ENCODE results near the gene LOXHD1.

LOXHD1 gene

DNA sequence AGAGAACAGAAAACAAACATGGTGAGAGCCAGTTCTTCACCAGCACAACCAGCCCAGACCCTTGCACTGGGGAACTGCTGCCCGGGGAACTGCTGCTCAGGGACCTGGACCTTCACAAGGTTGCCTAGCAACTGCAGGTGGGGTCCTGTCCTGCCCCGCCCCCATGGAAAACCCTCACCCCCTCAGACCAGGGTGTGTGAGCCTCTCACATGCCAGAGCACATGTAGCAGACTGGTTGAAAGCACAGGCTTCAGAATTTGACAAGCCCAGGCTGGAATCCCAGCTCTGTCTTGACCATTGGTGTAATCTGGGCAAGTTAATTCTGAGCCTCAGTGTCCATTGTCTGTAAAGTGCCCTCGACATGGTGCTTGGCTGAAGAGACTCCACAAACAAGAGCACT, 118.6 kb downstream of the LOXHD1 start:
- DNase-seq = no peak

DNA sequence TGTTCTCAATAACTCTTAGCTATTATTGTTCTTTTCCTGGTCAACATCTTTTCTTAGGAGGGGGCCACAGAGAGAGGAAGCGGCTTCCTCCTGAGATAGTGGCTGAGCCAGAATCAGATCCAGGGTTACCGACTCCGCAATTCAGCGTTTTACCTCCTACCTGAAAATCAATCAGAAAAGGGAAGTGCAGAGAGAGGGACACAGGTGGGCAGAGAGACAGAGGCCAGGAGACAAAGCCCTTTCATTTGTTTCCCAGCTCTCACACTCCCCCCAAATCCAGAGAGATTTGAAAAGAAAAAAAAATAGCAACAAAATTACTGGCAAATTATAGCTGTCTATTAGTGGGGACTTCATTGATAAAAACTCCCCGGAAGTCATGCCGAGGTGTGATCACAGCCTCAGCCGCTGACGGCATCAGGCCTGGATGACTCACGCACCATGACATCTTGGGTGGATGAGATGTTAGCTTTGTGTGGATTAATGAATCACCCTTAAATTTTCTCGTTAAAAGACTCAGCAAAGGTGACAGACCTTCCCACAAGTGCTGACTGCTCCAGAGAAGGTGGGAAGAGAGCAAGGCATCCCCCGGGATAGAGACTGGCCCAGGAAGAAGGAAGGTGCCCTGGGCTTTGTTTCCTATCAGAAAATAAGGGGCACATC, 120.7 kb downstream of the LOXHD1 start:
- DNase-seq = peak in 1 of 3 donors; percentile 5

- no peak for DNase-seq
These were observed 125.5 kb downstream of the LOXHD1 start for GRCh38 chr18:46531482-46531881.

DNA sequence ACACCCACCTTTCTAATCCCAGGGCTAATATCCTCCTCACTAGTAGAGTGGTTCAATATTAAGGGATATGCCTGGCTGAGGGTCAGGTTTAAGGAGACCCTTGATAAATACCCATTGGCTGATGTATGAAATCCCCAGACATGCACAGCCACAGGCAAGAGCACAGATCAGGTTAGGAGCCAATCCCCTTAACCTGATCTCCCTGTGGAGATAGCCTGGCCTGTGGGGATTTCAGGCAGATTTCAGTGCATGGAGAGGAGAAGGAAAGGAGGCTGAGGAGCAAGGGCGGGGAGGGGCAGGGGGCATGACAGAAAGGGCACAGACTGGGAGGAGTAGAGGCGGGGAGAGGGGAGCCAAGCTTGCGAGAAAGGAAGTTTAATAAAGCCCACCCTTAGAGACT, 129.0 kb downstream of the LOXHD1 start:
- DNase-seq = no peak

DNA sequence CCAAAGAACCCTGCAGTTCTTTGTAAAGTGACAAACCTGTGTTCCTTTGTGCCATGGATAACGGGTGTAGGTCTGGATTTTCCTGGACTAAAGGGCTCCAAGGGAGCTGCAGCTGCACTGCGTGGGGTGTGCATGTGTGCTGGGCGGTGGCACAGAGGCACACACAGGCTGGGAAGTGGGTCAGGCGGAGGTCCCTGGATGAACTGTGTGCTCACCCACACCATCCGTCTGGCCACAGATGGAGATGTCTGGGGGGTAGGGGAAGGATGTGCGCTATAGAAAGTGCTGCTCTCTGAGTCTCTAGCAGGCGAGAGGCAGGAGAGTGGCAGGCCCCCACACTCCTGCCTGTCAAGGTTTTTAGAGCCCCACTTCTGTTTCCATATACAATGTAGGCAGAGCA, 137.2 kb downstream of the LOXHD1 start:
- DNase-seq = no peak

DNA sequence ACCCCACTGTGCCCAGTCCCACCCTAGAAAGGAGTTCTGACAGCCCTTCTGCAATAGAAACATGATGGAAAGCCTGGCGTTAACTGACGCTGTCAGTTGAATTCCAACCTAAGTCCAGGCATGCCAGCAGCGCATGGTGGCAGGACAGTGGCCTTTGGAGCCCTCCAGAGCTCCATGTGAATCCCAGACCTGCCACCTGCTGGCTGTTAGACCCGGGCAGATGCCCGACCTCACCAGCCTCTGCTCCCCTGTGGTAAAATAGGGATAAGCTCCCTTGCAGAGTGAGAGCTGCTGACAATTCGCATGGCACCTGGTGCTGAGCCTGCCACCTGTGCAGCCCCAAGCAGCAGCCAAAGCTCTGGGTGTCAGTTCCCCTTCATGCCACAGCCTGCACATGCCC, 138.6 kb downstream of the LOXHD1 start:
- peak in 1 of 3 donors; percentile 8 for DNase-seq

GRCh38 chr18:46516555-46516954, 140.5 kb downstream of the LOXHD1 start:
- no peak for DNase-seq

DNA sequence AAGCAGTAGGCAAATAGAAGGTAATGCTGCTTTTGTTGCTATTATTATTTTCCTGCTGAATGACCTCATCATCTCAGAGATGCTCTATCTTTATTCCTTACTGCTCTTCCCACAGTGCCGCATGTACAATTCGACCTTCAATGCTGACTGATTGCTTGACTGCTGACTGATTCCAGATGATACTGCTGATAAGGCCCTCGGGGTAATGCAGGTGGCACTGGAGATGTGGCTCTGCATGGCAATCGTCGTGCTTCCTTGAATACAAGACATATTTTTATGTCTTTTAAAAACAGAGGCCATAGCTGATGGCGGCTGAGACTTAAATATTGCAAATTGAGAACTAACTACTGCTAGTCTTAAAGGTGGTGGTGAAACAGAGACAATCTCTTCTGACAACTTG, 146.6 kb downstream of the LOXHD1 start:
- no peak for DNase-seq

DNA sequence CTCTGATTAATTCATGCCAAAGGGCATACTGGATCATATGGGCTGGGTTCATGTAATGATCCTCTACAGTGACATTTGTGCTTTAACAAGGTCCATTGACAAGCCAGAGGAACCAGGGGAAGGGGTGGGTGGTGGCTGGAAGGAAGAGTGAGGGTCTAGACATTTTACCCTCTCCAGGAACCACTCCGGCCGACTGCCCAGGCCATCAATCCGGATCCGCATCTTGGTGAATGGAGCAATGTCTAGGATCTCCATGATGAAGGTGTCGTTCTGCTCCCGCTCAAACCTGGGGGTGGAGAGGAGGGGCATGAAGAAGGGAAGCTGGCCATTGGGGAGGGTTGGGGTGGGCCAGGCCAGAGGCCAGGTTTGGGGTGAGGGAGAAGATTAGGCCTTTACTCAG, 147.5 kb downstream of the LOXHD1 start:
- DNase-seq = no peak

- no peak for DNase-seq
These were observed 149.9 kb downstream of the LOXHD1 start for GRCh38 chr18:46506974-46507586.

DNA sequence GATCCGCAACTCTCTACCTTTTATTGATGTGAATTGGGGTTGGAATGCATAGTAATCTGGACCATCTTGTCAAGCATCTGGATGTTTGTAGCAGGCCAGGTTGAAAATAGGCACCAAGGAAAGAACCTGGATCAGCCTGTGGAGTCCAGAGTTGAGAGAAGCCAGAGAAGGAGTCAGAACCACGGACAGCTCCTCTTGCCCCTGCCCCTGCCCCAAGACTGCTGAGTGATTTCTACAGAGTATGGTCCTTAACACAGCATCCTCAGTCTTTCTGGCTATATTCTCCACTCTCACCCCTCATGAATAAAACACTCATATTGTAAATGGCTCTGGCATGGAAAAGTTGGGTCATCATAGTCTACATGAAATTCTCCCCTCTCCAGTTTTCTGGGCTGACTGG, 154.6 kb downstream of the LOXHD1 start:
- peak in 1 of 3 donors; percentile 12 for DNase-seq

GRCh38 chr18:46497129-46497528, 159.9 kb downstream of the LOXHD1 start:
- peak; percentile 30 to 56 (median 39) for DNase-seq

GRCh38 chr18:46488471-46489213, 168.4 kb downstream of the LOXHD1 start:
- DNase-seq = no peak

GRCh38 chr18:46485675-46486194, 171.3 kb downstream of the LOXHD1 start:
- no peak for DNase-seq

GRCh38 chr18:46484971-46485370, 172.0 kb downstream of the LOXHD1 start:
- no peak for DNase-seq

- no peak for DNase-seq
These were observed 174.2 kb downstream of the LOXHD1 start for GRCh38 chr18:46482831-46483230.

- DNase-seq = no peak
These were observed 175.2 kb downstream of the LOXHD1 start for GRCh38 chr18:46481847-46482245.

- peak; percentile 49 to 56 (median 50) for DNase-seq
These were observed 175.8 kb downstream of the LOXHD1 start for GRCh38 chr18:46481048-46481846.

GRCh38 chr18:46480226-46480625, 176.8 kb downstream of the LOXHD1 start:
- no peak for DNase-seq

- DNase-seq = no peak
These were observed 178.2 kb downstream of the LOXHD1 start for GRCh38 chr18:46478796-46479195.

- DNase-seq = no peak
These were observed 179.5 kb downstream of the LOXHD1 start for GRCh38 chr18:46477425-46478011.

DNA sequence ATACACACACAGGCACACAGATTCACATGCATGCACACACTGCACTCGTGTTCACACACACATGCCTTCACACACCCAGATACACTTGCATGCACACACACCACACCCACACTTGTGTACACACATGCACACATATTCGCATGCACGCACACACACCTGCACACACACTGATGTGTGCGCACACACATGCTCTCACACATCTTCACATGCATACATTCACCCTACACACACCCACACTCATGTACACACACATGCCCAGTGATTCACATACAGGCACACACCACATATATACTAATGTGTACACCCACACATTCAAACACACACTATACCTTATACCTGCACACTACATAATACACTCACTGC, 181.6 kb downstream of the LOXHD1 start:
- no peak for DNase-seq

All from suppressor macrophage treated with lipopolysaccharide for 1 hour (primary cell).